ENCODE results near the gene MRC1. TPM values are rescaled to one million over a fixed set of nuclear protein-coding genes. Genes with fewer than 3 reads are reported as not detected.

MRC1 gene
- total and polyA plus RNA-seq, 9 of the 15 experiments (the other 6 are each of a cell fraction or from before 2014, with no cell fraction given) = 0.01 to 0.20 (median 0.03) TPM; not detected in 5

- Histone ChIP-seq H3K4me3 (no peak overlapping the region), H3K27ac (ENCODE audit: extremely low read depth, low read depth, low read length) (no peak overlapping the region), H3K36me3 (ENCODE audit: control insufficient read depth, insufficient read depth, low read length) (no peaks in the 10 kb centered on the region), H2AFZ (ENCODE audit: low read depth, low read length) (no peak overlapping the region), H3K4me2 (ENCODE audit: insufficient read depth, low read length) (no peak overlapping the region), H3K27me3 (ENCODE audit: control insufficient read depth in 2 of 2, insufficient read depth in 2 of 2, low read length in 2 of 2) (0 out of 5 replicates have a peak, but pooled peaks cover 0 to 4% of the 10 kb centered on the region in 2 experiments), H3K9me1 (ENCODE audit: control insufficient read depth, insufficient read depth, low read length) (no peaks in the 10 kb centered on the region), H3K9me3 (replicated peaks; ENCODE audit: control insufficient read depth, insufficient read depth, low read depth, low read length) (no peaks in the 10 kb centered on the region), H3K4me1 (replicated peaks in 1 of 2; ENCODE audit: control insufficient read depth in 2 of 2, insufficient read depth in 2 of 2, low read length in 2 of 2) (no peaks in the 10 kb centered on the region), H3K79me2 (ENCODE audit: control insufficient read depth, insufficient read depth, low read length) (no peaks in the 10 kb centered on the region), H4K20me1 (replicated peaks; ENCODE audit: control insufficient read depth, insufficient read depth, low read length) (no peaks in the 10 kb centered on the region), H3K9ac (ENCODE audit: insufficient read depth in 1 of 2, low read depth in 2 of 2, low read length in 2 of 2) (no peak overlapping the region)
- ATAC-seq (no peak), DNase-seq (ENCODE audit: extremely low read depth in 1 of 4, low spot score in 3 of 4) (no peak), FAIRE-seq (no peak)
- intact Hi-C loops (cut with micrococcal nuclease) (no loop called here), in situ Hi-C loops (cut with MboI) (no loop called here)
- BruUV-seq (replicated peaks) = no TSS peak
- WGBS (ENCODE audit: insufficient coverage, low coverage, missing lambda C conversion rate) = 2% methylated on average over 4 of the region's 4 CpGs
- no peak for TF ChIP-seq ZNF165 (CRISPR knock-in tag; IDR thresholded peaks at IDR 0.05; ENCODE audit: borderline replicate concordance)
- ChIA-PET POLR2A (no interaction called here), CTCF (ENCODE audit: low intra/inter-chr PET ratio) (no interaction called here)
Measured at GRCh38 chr10:17912754-17913153, 103.6 kb downstream of the MRC1 start.

- Histone ChIP-seq H3K4me3 (no peak overlapping the region), H3K9ac (ENCODE audit: insufficient read depth in 1 of 2, low read depth in 2 of 2, low read length in 2 of 2) (no peak overlapping the region), H3K9me3 (replicated peaks; ENCODE audit: control insufficient read depth, insufficient read depth, low read depth, low read length) (no peaks in the 10 kb centered on the region), H3K4me1 (replicated peaks in 1 of 2; ENCODE audit: control insufficient read depth in 2 of 2, insufficient read depth in 2 of 2, low read length in 2 of 2) (no peaks in the 10 kb centered on the region), H4K20me1 (replicated peaks; ENCODE audit: control insufficient read depth, insufficient read depth, low read length) (no peaks in the 10 kb centered on the region), H3K27ac (ENCODE audit: extremely low read depth, low read depth, low read length) (no peak overlapping the region), H3K27me3 (ENCODE audit: control insufficient read depth in 2 of 2, insufficient read depth in 2 of 2, low read length in 2 of 2) (no peaks in the 10 kb centered on the region), H3K36me3 (ENCODE audit: control insufficient read depth, insufficient read depth, low read length) (no peaks in the 10 kb centered on the region), H3K9me1 (ENCODE audit: control insufficient read depth, insufficient read depth, low read length) (no peaks in the 10 kb centered on the region), H3K4me2 (ENCODE audit: insufficient read depth, low read length) (no peak overlapping the region), H3K79me2 (ENCODE audit: control insufficient read depth, insufficient read depth, low read length) (no peaks in the 10 kb centered on the region), H2AFZ (ENCODE audit: low read depth, low read length) (no peak overlapping the region)
- DNase-seq (ENCODE audit: extremely low read depth in 1 of 4, low spot score in 3 of 4) (no peak), ATAC-seq (no peak), FAIRE-seq (no peak)
- 0% methylated on average over 4 of the region's 5 CpGs for WGBS (ENCODE audit: insufficient coverage, low coverage, missing lambda C conversion rate)
- in situ Hi-C loops (cut with MboI) = no loop called here
- BruUV-seq (replicated peaks) = no TSS peak
- ChIA-PET POLR2A (interaction anchor here (0.7 kb wide), 1 partner anchor 126 kb away, joined by 3 read pairs; no protein-coding TSS in a partner anchor), CTCF (ENCODE audit: low intra/inter-chr PET ratio) (no interaction called here)
- intact Hi-C loops (cut with micrococcal nuclease) = no loop called here
- TF ChIP-seq GABPA (tag; conservative IDR thresholded peaks at IDR 0.05; ENCODE audit: low read depth) (no peak), CSDE1 (IDR thresholded peaks at IDR 0.05) (no peak), WHSC1 (IDR thresholded peaks at IDR 0.05; ENCODE audit: low read length) (no peak), ARID2 (IDR thresholded peaks at IDR 0.05) (no peak), CEBPG (CRISPR knock-in tag; IDR thresholded peaks at IDR 0.05) (no peak), CEBPG (tag; conservative IDR thresholded peaks at IDR 0.05 in 1 of 2, IDR thresholded peaks at IDR 0.05 in 1 of 2) (no peak), TRIM24 (IDR thresholded peaks at IDR 0.05) (no peak), MTA1 (IDR thresholded peaks at IDR 0.05; ENCODE audit: borderline replicate concordance) (no peak), RBM25 (IDR thresholded peaks at IDR 0.05; ENCODE audit: low read depth, low read length, severe bottlenecking) (no peak), ZNF655 (CRISPR knock-in tag; IDR thresholded peaks at IDR 0.05) (no peak), RNF219 (CRISPR knock-in tag; IDR thresholded peaks at IDR 0.05) (no peak), LEF1 (IDR thresholded peaks at IDR 0.05) (no peak), POLR2H (tag; IDR thresholded peaks at IDR 0.05; ENCODE audit: low read depth) (no peak)
Measured at GRCh38 chr10:17913604-17914003, 104.5 kb downstream of the MRC1 start.

All from K562 (cell line).